ENCODE measurements around the gene RNF187. TPM values are rescaled to one million over a fixed set of nuclear protein-coding genes. Genes with fewer than 3 reads are reported as not detected.

Gene RNF187
- total and polyA plus RNA-seq, 2 of the 4 experiments (the other 2 are of a cell fraction): 14.0 to 55.4 TPM

DNA sequence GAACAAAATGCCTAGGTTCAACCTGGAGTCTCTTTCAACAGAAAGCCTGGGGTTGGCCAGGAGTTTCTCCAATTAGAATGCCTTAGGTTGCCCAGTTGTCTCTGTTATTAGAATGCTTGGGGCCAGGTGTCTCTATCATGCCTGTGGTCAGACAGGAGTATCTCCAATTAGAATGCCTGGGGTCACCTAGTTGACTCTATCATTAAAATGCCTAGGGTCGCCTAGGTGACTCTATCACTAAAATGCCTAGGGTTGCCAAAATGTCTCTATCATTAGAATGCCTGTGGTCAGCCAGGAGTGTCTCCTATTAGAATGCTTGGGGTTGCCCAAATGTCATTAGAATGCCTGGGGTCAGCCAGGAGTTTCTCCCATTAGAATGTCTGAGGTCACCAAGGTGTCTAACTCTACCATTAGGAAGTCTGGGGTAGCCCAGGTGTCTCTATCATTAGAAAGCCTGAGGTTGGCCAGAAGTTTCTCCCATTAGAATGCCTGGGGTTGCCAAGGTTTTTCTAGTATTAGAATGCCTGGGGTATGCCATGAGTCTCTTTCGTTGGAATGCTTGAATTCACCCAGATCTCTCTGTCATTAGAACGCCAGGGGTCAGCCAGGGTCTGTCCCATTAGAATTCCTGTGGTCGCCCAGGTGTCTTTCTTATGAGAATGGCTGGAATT, 57.9 kb downstream of the RNF187 start:
- dilution Hi-C loops (cut with HindIII; ENCODE audit: low sequenced_read_pairs, unreplicated experiment) (no loop called here), in situ Hi-C loops (cut with MboI; ENCODE audit: low sequenced_read_pairs) (no loop called here)

More for the DNA sequence above, 57.9 kb downstream of the RNF187 start:
- Histone ChIP-seq H3K9me1 (ENCODE audit: insufficient read depth, low read length) (no peaks in the 10 kb centered on the region), H2BK20ac (ENCODE audit: low read depth, low read length) (no peak overlapping the region), H4K5ac (ENCODE audit: low read depth, low read length) (no peak overlapping the region), H3K18ac (ENCODE audit: low read depth, low read length) (no peak overlapping the region), H2BK15ac (ENCODE audit: low read depth, low read length) (no peak overlapping the region), H2AK5ac (ENCODE audit: low read depth, low read length) (no peak overlapping the region), H3K56ac (ENCODE audit: extremely low read depth, insufficient read depth, low read length) (no peak overlapping the region), H2BK120ac (ENCODE audit: low read depth, low read length) (no peak overlapping the region), H2BK5ac (ENCODE audit: low read depth, low read length, poor library complexity, severe bottlenecking) (no peak overlapping the region), H3K9me3 (ENCODE audit: control insufficient read depth, insufficient read depth, low read length) (no peaks in the 10 kb centered on the region), H3K27ac (ENCODE audit: insufficient read depth, low read length) (no peak overlapping the region), H3K23ac (ENCODE audit: low read depth, low read length) (no peak overlapping the region), H2AK9ac (replicated peaks; ENCODE audit: low read depth, low read length, poor library complexity) (no peak overlapping the region), H3K14ac (replicated peaks; ENCODE audit: low read depth, low read length) (no peak overlapping the region), H2AFZ (replicated peaks; ENCODE audit: low read length, poor library complexity) (no peak overlapping the region), H3K4me3 (ENCODE audit: insufficient read depth, low read depth, low read length) (no peak overlapping the region), H3K4ac (ENCODE audit: low read depth, low read length) (no peak overlapping the region), H3K27me3 (ENCODE audit: control insufficient read depth, insufficient read depth, low read length) (no peaks in the 10 kb centered on the region), H3K4me2 (ENCODE audit: low read depth, low read length) (no peak overlapping the region), H3K9ac (ENCODE audit: low read depth, low read length) (no peak overlapping the region), H3K79me1 (ENCODE audit: low read depth in 1 of 2, low read length in 2 of 2) (no peaks in the 10 kb centered on the region), H3K4me1 (ENCODE audit: control insufficient read depth, insufficient read depth, low read length) (no peaks in the 10 kb centered on the region), H4K20me1 (ENCODE audit: insufficient read depth, low read length) (no peaks in the 10 kb centered on the region), H4K8ac (ENCODE audit: low read depth in 2 of 2, low read length in 2 of 2) (no peak overlapping the region), H4K91ac (ENCODE audit: insufficient read depth, low read depth, low read length) (no peak overlapping the region), H3K36me3 (ENCODE audit: control insufficient read depth, insufficient read depth, low read length) (no peaks in the 10 kb centered on the region)
- intact Hi-C loops (cut with micrococcal nuclease): no loop called here
- TF ChIP-seq POLR2A (IDR thresholded peaks at IDR 0.05; ENCODE audit: low read depth, low read length): no peak
- TF ChIP-seq MAFK (IDR thresholded peaks at IDR 0.05; ENCODE audit: low read depth, low read length): no peak
- no peak for TF ChIP-seq CEBPB (IDR thresholded peaks at IDR 0.05; ENCODE audit: low read depth, low read length)
- no peak for TF ChIP-seq SMC3 (IDR thresholded peaks at IDR 0.05; ENCODE audit: low read depth, low read length)
- no peak for TF ChIP-seq CHD1 (IDR thresholded peaks at IDR 0.05; ENCODE audit: low read depth, low read length)
- no peak for TF ChIP-seq ELK1 (IDR thresholded peaks at IDR 0.05; ENCODE audit: borderline replicate concordance, low read depth, low read length)
- TF ChIP-seq RAD21 (IDR thresholded peaks at IDR 0.05; ENCODE audit: low read length): no peak
- TF ChIP-seq MAZ (IDR thresholded peaks at IDR 0.05; ENCODE audit: borderline replicate concordance, low read depth, low read length): no peak
- TF ChIP-seq RCOR1 (IDR thresholded peaks at IDR 0.05; ENCODE audit: insufficient replicate concordance, low read length): no peak
- no peak for TF ChIP-seq USF2 (IDR thresholded peaks at IDR 0.05; ENCODE audit: low read depth, low read length)
- TF ChIP-seq NFE2L2 (IDR thresholded peaks at IDR 0.05; ENCODE audit: low read depth, low read length): no peak
- no peak for TF ChIP-seq FOS (IDR thresholded peaks at IDR 0.05; ENCODE audit: low read depth, low read length)
- TF ChIP-seq CTCF (conservative IDR thresholded peaks at IDR 0.05; ENCODE audit: low read depth, low read length): no peak
- no peak for TF ChIP-seq BHLHE40 (IDR thresholded peaks at IDR 0.05; ENCODE audit: low read depth, low read length)
- no peak for TF ChIP-seq RFX5 (IDR thresholded peaks at IDR 0.05; ENCODE audit: low read depth, low read length)
- TF ChIP-seq MXI1 (IDR thresholded peaks at IDR 0.05; ENCODE audit: borderline replicate concordance, low read depth, low read length): no peak
- ChIA-PET POLR2A (ENCODE audit: unreplicated experiment) (no interaction called here), CTCF (no interaction called here)
- no CpG with 5 or more reads among the region's 4 CpGs for WGBS, 2 experiments (ENCODE audit: extremely low coverage in 2 of 2, insufficient read length in 1 of 2)
- ATAC-seq (ENCODE audit: low read depth) (no peak), DNase-seq (no peak)
- BruUV-seq (replicated peaks): no TSS peak
